COR-L47 (cell line): ENCODE measurements around the gene FGF12.
A peak's percentile ranks its signal among the peaks of the same experiment; 100 is the strongest.

Experiments
- DNase-seq: peaks from one replicate; lab custom pipeline; 2025; lab: John Stamatoyannopoulos, UW

Gene FGF12

GRCh38 chr3:192494174-192494573, 233.2 kb downstream of the FGF12 start:
- peak; percentile 86 for DNase-seq

GRCh38 chr3:192490720-192491119, 236.6 kb downstream of the FGF12 start:
- DNase-seq = no peak

GRCh38 chr3:192489579-192489978, 237.8 kb downstream of the FGF12 start:
- DNase-seq = no peak

DNA sequence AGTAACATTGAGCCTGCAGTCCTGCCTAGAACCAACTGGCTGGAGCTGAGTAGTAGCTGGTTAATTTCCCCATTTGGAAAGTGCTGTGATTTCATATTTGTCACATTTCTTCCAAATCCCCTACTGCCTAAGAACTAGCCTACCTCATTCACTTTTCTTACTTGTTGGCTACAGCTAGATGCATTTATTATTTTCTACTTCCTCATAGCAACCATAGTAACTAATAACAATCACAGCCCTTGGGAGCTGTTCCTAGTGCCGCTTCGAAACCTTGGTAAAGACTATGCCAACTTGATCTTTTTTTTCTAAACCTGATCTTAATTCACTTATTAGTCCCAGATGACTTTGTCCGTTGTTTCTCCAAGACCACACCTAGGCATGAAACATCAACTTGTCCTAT, 240.3 kb downstream of the FGF12 start:
- DNase-seq = no peak

DNA sequence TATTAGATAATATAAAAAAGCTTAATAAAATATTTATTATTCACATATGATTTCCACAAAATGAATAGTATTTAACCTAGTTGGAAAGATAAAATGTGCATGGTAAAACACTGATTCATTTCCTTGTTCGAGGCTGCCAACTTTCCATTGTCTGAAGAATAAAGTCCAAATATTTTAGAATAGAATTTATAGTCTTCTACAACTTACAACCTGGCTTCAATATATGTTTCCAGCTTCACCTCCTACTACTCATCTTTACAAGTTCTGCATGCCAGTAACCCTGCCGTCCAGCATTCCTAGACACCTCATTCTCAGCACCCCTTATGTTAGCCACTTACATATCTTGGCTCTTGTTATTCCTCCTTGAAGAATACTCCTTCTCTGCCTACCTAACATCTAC, 244.5 kb downstream of the FGF12 start:
- no peak for DNase-seq

- DNase-seq = no peak
These were observed 244.9 kb downstream of the FGF12 start for GRCh38 chr3:192482391-192482790.

GRCh38 chr3:192481638-192482037, 245.7 kb downstream of the FGF12 start:
- no peak for DNase-seq

GRCh38 chr3:192467230-192468140, 259.9 kb downstream of the FGF12 start:
- peak; percentile 82 for DNase-seq

DNA sequence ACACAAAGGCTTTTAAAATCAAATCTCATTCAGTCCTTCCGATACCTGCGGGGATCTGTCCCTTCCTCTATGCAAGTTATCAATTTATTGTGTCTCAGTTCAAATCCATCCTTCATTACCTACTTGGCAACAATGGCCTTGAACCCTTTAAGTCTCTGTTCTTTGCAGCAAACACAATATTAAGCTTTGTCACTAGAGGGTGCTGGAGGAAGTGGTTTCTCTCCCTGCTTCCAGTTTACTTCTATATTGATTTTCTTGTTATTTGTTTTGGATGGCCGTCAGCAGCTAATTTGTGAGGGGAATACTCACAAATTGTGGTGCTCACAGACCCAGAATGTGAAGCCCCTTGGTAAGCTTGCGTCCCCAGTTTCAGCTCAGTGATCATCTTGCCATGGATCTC, 278.3 kb downstream of the FGF12 start:
- DNase-seq = peak; percentile 61

GRCh38 chr3:192445770-192446644, 281.3 kb downstream of the FGF12 start:
- peak; percentile 87 for DNase-seq

DNA sequence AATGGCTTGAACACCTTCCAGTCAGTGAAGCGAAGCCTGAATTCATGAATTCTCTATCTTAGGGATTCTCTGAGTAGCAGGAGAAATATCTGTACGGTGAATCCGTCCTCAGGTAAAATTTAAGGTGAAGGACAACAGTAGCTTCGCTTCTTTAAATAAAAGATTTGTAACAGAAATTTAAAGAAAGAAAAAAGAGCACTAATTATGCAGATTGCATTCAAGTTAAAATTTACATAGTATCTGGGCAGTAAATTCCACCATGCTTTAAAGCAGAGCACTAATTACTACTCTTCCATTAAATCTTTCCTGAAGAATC, 282.6 kb downstream of the FGF12 start:
- no peak for DNase-seq

DNA sequence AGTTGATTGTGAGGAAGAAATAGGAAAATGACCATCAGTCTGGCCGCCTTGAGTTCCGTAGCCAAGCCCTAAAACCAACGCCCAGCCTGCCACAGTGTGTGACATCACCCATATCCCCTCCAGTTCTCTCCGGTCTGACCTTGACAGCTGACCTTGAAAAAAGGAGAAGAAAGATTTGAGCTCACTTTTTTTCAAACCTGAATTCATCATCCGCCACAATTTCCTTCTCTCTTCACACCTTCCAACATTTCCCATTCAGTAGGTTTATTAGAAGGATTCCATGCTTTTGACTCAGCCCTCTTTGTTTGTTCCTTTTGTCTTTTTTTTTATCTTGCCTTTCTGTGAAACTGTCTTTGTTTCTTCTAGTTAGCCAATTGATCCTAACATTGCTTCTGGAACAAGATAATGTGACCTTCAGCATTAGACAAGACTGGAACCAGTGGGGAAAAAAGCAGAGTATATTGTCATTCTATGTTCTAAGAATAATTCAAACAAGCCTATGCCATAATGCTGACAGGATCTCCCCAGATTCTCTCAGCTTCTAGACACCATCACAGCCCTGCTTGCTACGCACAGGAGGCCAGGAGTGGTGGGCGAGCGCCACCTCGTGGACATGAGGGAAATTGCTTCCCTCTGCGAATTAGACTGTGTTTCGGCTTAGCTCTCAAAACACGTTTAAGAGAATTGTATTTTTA, 283.1 kb downstream of the FGF12 start:
- DNase-seq = peak; percentile 74

- no peak for DNase-seq
These were observed 292.1 kb downstream of the FGF12 start for GRCh38 chr3:192435241-192435640.

GRCh38 chr3:192434186-192434585, 293.2 kb downstream of the FGF12 start:
- no peak for DNase-seq

GRCh38 chr3:192433704-192434103, 293.6 kb downstream of the FGF12 start:
- DNase-seq = no peak

DNA sequence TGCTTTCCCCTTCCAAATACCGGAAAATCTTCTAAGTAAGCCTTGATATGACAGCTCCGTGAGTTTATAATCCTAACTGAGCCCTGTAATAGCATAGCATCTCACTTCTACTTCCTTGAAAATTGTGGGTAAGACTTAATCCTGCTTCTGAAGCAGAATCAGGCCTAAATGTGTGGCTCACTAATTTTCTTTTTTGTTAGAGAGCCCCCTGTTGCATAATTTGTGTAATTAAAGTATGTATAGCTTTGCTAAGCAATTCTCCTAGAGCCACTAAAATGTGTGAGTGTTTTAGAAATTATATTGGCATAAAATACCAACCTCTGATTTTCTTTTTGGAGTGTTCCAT, 304.4 kb downstream of the FGF12 start:
- peak; percentile 75 for DNase-seq

DNA sequence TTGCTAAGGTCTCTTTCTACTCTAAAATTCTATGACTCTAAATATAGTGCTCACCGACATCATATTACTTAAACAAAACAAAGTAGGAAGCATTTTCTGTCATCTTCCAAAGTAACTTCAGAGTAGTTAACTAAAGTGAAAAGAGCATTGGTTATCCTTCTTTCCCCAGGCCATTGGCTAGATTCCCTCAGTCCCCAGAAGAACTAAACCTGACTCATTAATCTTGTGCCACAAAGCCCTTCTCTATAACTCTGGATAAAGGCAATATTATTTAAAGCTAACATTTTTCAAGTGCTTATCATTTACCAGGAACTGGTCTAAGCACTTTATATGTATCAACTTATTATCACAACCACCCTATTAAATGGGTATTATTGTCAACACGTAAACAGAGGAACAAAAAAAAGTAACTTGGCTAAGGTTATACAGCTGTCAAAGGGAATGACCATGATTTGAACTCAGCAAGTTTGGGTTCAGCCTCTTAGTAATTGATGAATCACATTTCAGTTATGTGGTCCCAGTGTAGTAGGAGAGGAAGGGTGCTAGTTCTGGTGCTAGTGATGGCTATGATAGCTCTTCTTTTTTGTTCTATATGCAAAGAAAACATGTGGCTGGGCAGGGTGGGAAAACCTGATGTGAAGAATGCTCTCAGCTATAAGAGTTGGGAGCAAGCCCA, 304.9 kb downstream of the FGF12 start:
- DNase-seq = no peak

- DNase-seq = no peak
These were observed 308.0 kb downstream of the FGF12 start for GRCh38 chr3:192419312-192419711.

GRCh38 chr3:192417559-192418055, 309.7 kb downstream of the FGF12 start:
- DNase-seq = no peak

- DNase-seq = no peak
These were observed 310.3 kb downstream of the FGF12 start for GRCh38 chr3:192417017-192417416.

GRCh38 chr3:192413461-192413860, 313.9 kb downstream of the FGF12 start:
- no peak for DNase-seq

DNA sequence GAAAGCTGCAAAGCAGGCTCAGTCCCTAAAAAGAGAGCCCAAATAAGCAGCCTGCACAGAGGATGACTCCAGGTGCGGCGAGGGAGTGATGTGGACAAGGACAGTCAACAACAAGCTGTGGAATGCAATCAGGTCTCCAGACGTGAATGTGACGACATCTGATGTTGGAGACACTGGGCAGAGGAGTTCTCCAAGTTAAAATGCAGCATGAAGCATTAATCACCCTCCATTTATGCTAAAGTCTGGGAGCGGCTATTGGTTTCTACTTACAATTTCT, 316.7 kb downstream of the FGF12 start:
- DNase-seq = no peak
